Measurements from ENCODE around the gene MICAL1. TPM values are rescaled to one million over a fixed set of nuclear protein-coding genes. Genes with fewer than 3 reads are reported as not detected.

Gene MICAL1, protein sequence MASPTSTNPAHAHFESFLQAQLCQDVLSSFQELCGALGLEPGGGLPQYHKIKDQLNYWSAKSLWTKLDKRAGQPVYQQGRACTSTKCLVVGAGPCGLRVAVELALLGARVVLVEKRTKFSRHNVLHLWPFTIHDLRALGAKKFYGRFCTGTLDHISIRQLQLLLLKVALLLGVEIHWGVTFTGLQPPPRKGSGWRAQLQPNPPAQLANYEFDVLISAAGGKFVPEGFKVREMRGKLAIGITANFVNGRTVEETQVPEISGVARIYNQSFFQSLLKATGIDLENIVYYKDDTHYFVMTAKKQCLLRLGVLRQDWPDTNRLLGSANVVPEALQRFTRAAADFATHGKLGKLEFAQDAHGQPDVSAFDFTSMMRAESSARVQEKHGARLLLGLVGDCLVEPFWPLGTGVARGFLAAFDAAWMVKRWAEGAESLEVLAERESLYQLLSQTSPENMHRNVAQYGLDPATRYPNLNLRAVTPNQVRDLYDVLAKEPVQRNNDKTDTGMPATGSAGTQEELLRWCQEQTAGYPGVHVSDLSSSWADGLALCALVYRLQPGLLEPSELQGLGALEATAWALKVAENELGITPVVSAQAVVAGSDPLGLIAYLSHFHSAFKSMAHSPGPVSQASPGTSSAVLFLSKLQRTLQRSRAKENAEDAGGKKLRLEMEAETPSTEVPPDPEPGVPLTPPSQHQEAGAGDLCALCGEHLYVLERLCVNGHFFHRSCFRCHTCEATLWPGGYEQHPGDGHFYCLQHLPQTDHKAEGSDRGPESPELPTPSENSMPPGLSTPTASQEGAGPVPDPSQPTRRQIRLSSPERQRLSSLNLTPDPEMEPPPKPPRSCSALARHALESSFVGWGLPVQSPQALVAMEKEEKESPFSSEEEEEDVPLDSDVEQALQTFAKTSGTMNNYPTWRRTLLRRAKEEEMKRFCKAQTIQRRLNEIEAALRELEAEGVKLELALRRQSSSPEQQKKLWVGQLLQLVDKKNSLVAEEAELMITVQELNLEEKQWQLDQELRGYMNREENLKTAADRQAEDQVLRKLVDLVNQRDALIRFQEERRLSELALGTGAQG
- 51.3 and 55.4 TPM in 2 replicates for total RNA-seq (2021; fragmentation: NEBNext Ultra II Directional; extraction: Animal tissue kit (Norgen Biotek cat#: 25700))
- polyA plus RNA-seq (2011; rRNA removed), result 42.5 and 61.9 TPM in 2 replicates
- polyA plus RNA-seq (2011; cell fraction: cytosol; rRNA removed), result 64.0 TPM
- polyA plus RNA-seq (2011; cell fraction: nucleus; rRNA removed), result 305 TPM
- 47.2 to 66.8 TPM (median 61.2 TPM) in 4 replicates for polyA plus RNA-seq (2012, experiment 1 of 2)
- 36.4 TPM for polyA plus RNA-seq (2012, experiment 2 of 2)
- polyA plus RNA-seq (2013, experiment 1 of 2), result 34.3 TPM
- 30.6 TPM for polyA plus RNA-seq (2013, experiment 2 of 2)
- polyA minus RNA-seq (2011; rRNA and poly(A)+ RNA removed), result 38.4 and 38.6 TPM in 2 replicates
- polyA minus RNA-seq (2011; cell fraction: cytosol; rRNA and poly(A)+ RNA removed), result 27.2 TPM
- 63.9 TPM for polyA minus RNA-seq (2011; cell fraction: nucleus; rRNA and poly(A)+ RNA removed)
- long read RNA-seq, experiment 1, partial matches to known transcripts, result 11 of 25 reads
- long read RNA-seq, experiment 1, other reads (novel, unspliced or antisense), result 14 of 25 reads
- long read RNA-seq, experiment 2, partial matches to known transcripts, result 1 of 2 reads
- long read RNA-seq, experiment 2, other reads (novel, unspliced or antisense), result 1 of 2 reads

DNA sequence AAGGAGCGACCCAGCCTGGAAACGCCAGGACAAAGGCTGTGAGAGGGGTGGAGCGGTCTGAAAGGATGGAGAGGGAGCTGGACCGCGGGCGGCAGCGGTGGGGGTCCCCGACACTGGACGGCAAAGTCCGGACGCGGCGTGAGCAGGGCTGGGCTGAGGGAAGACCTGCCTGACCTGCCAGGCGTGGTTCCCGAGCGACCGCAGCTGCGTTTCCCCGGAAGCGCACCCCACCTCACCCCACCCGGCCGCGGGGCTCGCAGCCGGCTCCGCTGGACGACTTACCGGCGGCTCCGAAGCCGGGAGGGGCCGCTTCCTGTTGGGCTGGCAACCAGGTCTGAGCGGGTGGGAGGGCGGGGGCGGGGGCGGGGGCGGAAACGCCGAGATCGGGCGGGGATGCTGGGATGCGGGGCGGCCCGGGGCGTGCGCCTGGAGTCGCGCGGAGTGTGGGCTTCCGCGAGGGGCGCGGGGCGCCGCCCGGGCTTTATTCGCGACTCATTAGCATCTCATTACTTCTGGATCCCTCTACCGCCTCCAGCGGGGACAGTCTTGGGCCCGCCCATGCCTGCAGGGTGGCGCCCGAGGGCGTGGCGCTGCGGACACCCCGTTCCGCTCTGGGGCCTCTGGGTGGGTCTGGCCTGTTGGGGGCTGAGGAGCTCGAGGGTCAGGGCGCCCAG lies at the start of gene MICAL1:
MICAL1 (minus strand) TSS at position 336 of the 674 bp plus-strand sequence. CDS start 1,576 bp downstream, outside the sequence.
- Histone ChIP-seq H3K9ac (replicated peaks in 1 of 4; ENCODE audit: extremely low read depth in 1 of 4, low read depth in 3 of 4, low read length in 3 of 4) (peak within 1 kb of the TSS; percentile 16 to 71 (median 57); a peak in 6 of 7 replicates), H3K18ac (ENCODE audit: extremely low read depth, low read length) (peak within 1 kb of the TSS; percentile 73), H2AK5ac (ENCODE audit: low read depth, low read length) (no peak within 1 kb of the TSS), H3K9me3 (ENCODE audit: insufficient read depth in 2 of 2, low read depth in 1 of 2, low read length in 1 of 2) (no peaks in the 10 kb centered on the region), H3K4me3 (ENCODE audit: extremely low read depth in 1 of 4, insufficient read depth in 2 of 4, low read depth in 3 of 4, low read length in 4 of 4) (peak within 1 kb of the TSS; percentile 60 to 91 (median 84)), H3K36me3 (ENCODE audit: control insufficient read depth in 2 of 4, insufficient read depth in 4 of 4, low read length in 3 of 4) (peaks cover 0 to 16% (median 8%) of the 10 kb centered on the region in 4 experiments; a peak in 5 of 8 replicates), H3K56ac (replicated peaks; ENCODE audit: insufficient read length, low read depth, low read length) (no peak within 1 kb of the TSS), H3K4me1 (replicated peaks in 1 of 4; ENCODE audit: control insufficient read depth in 3 of 4, insufficient read depth in 4 of 4, low read length in 3 of 4) (peaks cover 4 to 17% (median 11%) of the 10 kb centered on the region in 4 experiments), H3K79me1 (ENCODE audit: low read depth, low read length) (no peaks in the 10 kb centered on the region; the same call in 1 of the 2 replicates), H4K91ac (replicated peaks; ENCODE audit: insufficient read length, low read length) (peak within 1 kb of the TSS; percentile 86), H3K4me2 (ENCODE audit: insufficient read depth in 1 of 2, low read depth in 2 of 2, low read length in 2 of 2) (peak within 1 kb of the TSS; percentile 87 to 88), H2BK120ac (replicated peaks; ENCODE audit: low read depth, low read length) (no peak within 1 kb of the TSS), H3K23me2 (ENCODE audit: low read depth, low read length) (peaks cover 8% of the 10 kb centered on the region), H2AFZ (ENCODE audit: low read length) (peak within 1 kb of the TSS; percentile 20; the same call in 1 of the 2 replicates), H3K4ac (replicated peaks; ENCODE audit: insufficient read length, low read depth, low read length) (peak within 1 kb of the TSS; percentile 47), H2BK20ac (ENCODE audit: low read length) (no peak within 1 kb of the TSS), H3K79me2 (ENCODE audit: control insufficient read depth in 1 of 2, insufficient read depth in 2 of 2, low read length in 2 of 2) (no peaks in the 10 kb centered on the region; a peak in 1 of 4 replicates), H2BK5ac (ENCODE audit: low read depth, low read length) (peak within 1 kb of the TSS; percentile 86; the same call in 1 of the 2 replicates), H2BK12ac (ENCODE audit: low read depth, low read length) (no peak within 1 kb of the TSS), H3K27me3 (replicated peaks in 1 of 4; ENCODE audit: control insufficient read depth in 3 of 4, extremely low read depth in 1 of 4, insufficient read depth in 3 of 4, low read length in 3 of 4) (no peaks in the 10 kb centered on the region), H4K20me1 (replicated peaks in 1 of 2; ENCODE audit: control insufficient read depth in 1 of 2, insufficient read depth in 2 of 2, low read length in 2 of 2) (no peaks in the 10 kb centered on the region), H4K8ac (ENCODE audit: extremely low read depth, insufficient read depth, low read length) (peak within 1 kb of the TSS; percentile 79), H2BK15ac (ENCODE audit: low read length) (no peak within 1 kb of the TSS; the same call in 1 of the 2 replicates), H3K27ac (ENCODE audit: low read depth, low read length) (no peak within 1 kb of the TSS), H3K14ac (ENCODE audit: insufficient read length) (no peak within 1 kb of the TSS), H4K5ac (ENCODE audit: insufficient read length, low read depth, low read length) (peak within 1 kb of the TSS; percentile 46), H3K23ac (ENCODE audit: insufficient read length) (no peak within 1 kb of the TSS)
- FAIRE-seq (no peak), DNase-seq (ENCODE audit: low read depth in 1 of 2, low spot score in 2 of 2) (peak in 1 of 2 experiments; percentile 84)
- POLR2A ChIA-PET (ENCODE audit: partially characterized antibody), result interaction anchor here (0.5 to 7.5 kb wide), 9 partner anchors 9 to 104 kb away, joined by 3 to 85 read pairs (median 3); partner anchors contain the start of genes PPIL6 and SMPD2
- 0% methylated on average over 29 of the region's 70 CpGs; no CpG with 5 or more reads in 1 of the 2 experiments for WGBS, 2 experiments (ENCODE audit: extremely low coverage in 1 of 2, insufficient coverage in 1 of 2, insufficient read length in 1 of 2, insufficient replicate concordance in 2 of 2, low coverage in 1 of 2, low lambda C conversion rate in 2 of 2, missing lambda C conversion rate in 1 of 2)
- CTCF ChIA-PET (ENCODE audit: partially characterized antibody), result interaction anchor here (0.8 to 7.5 kb wide), 4 partner anchors 12 to 597 kb away, joined by 3 to 63 read pairs (median 6); partner anchors contain the start of genes PPIL6 and SMPD2
- TF ChIP-seq, protein P1, sequence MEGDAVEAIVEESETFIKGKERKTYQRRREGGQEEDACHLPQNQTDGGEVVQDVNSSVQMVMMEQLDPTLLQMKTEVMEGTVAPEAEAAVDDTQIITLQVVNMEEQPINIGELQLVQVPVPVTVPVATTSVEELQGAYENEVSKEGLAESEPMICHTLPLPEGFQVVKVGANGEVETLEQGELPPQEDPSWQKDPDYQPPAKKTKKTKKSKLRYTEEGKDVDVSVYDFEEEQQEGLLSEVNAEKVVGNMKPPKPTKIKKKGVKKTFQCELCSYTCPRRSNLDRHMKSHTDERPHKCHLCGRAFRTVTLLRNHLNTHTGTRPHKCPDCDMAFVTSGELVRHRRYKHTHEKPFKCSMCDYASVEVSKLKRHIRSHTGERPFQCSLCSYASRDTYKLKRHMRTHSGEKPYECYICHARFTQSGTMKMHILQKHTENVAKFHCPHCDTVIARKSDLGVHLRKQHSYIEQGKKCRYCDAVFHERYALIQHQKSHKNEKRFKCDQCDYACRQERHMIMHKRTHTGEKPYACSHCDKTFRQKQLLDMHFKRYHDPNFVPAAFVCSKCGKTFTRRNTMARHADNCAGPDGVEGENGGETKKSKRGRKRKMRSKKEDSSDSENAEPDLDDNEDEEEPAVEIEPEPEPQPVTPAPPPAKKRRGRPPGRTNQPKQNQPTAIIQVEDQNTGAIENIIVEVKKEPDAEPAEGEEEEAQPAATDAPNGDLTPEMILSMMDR (IDR thresholded peaks at IDR 0.05; ENCODE audit: control extremely low read depth in 1 of 3, insufficient read depth in 1 of 3, low read depth in 1 of 3, low read length in 3 of 3), result peak in 2 of 3 experiments; percentile 15 to 17; a peak in 2 of 4 replicates

All from H1 (cell line).